Activated T-cell treated with anti-CD3 and anti-CD28 coated beads, Interleukin-2, amount 50 U/mL, for 1 hour (primary cell): ENCODE measurements around the gene C22orf15.

Source experiments
- DNase-seq: peaks from one replicate; pipeline ENCODE4 v3.0.0-alpha.2; 2020

C22orf15 gene

GRCh38 chr22:23751441-23751996 lies 11.3 kb upstream of the C22orf15 start:
- no peak for DNase-seq

DNA sequence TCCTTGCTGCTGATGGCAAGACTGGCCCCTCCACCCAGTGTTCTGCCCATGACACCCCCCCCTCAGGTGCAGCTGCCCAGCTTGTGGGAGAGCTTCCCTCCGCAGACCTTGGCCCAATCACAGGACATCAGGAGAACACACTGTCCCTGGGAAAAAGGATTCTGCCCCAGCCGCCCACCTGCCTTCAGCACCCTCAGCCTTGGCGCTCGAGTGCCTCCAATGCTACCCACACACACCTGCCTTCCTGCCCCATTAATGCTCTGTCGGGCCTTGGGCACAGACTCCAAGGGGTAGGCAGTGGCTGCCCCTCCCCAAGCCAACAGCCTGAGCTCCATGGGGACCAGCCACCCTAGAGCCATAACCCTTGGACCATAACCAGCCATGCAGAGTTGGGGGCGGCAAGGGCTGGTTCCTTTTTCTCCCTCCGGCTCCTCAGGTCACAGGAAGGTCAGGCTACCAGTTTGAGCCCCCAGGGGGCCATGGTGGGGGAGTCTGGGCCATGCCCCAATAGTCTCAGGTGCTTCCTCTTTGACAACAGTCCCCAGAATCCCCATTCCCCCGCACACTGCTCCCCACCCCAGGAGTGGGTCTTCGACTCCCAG lies 10.6 kb upstream of the C22orf15 start:
- DNase-seq = no peak

- DNase-seq = no peak
These were observed 10.0 kb upstream of the C22orf15 start for GRCh38 chr22:23752750-23753149.

DNA sequence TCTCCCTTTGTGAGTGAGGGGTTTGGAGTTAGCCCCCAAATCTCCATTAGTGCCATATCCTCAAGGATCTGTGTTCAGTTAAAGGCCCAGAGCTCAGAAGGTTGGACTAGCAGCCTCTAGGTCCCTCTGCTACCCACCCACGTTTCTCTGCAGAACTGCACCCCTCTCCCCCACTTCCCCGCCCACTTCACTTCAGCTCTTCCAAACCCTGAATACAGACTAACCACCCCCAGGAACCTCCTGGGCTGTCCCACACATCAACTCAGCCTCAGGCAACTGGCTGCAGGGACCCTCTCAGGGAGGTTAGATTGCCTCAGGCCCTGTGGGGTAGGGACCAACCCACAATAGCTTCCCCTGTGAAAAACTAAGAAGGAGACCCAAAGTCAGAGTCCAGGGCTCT lies 9.4 kb upstream of the C22orf15 start:
- no peak for DNase-seq

GRCh38 chr22:23754220-23754919 lies 8.4 kb upstream of the C22orf15 start, which contains the start of gene VPREB3:
Gene VPREB3 (minus strand): TSS chr22:23754425. CDS start chr22:23754363, 62 bp downstream.
- DNase-seq = no peak

GRCh38 chr22:23754980-23755636 lies 7.7 kb upstream of the C22orf15 start:
- DNase-seq = no peak

GRCh38 chr22:23755711-23756110 lies 7.1 kb upstream of the C22orf15 start:
- no peak for DNase-seq

DNA sequence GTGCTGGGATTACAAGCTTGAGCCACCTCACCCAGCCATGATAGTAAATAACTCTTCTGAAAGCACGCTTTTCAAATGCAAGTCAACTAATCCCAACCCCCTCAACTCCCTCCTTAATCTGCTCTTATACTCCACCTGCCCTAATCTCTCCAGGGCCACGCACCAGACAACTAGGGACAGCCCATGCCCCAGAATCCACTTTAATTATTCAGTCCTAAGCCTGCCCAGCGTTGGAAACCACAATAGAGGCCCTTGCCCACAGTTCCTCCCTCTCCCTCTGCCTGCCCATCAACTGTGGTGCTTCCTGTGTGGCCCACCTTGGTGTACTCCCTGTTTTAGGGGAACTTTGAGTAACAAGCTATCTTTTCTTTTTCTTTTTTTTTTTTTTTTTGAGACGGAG lies 5.9 kb upstream of the C22orf15 start:
- no peak for DNase-seq

- no peak for DNase-seq
These were observed 3.2 kb upstream of the C22orf15 start for GRCh38 chr22:23759566-23759965.

- DNase-seq = no peak
These were observed 2.7 kb upstream of the C22orf15 start for GRCh38 chr22:23760056-23760455.

DNA sequence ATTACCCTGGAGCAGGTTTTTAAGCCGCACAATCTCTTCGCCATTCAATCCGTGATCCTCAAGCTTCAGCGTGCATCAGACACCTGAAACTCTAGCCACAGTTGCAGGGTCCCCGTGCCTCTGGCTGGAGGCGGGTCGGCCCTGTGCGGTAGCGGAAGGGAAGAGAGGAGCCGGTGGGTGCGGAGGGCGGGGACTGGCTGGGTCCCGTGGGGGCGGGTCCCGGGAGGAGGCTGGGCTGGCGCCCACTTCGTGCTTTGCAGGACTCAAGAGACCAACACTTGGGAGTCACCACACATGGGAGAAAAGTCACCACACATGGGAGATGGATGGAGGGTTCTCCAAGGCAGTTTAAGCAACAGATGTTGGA lies 772 bp downstream of the C22orf15 start:
- DNase-seq = peak; percentile 63

GRCh38 chr22:23763954-23764353 lies 1.2 kb downstream of the C22orf15 start:
- no peak for DNase-seq

GRCh38 chr22:23764899-23765881 lies 2.4 kb downstream of the C22orf15 start:
- DNase-seq = no peak

DNA sequence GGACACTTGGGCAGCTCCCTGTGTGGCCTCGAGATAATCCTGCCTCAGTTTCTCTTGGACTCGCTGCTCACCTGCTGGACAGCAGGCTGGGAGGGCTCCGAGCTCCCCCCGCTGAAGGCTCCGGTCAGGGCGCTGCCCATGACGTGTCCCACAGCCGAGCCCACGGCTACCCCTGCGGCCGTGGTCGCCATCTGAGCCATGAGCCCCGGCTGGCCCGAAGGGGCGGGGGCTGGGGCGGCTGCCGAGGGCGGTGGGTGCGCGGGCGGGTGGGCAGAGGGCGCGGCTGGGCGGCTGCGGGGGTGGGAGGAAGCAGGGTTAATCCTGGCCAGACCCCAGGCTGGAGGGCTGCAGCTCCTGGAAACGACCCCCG lies 4.5 kb downstream of the C22orf15 start:
- DNase-seq = no peak

DNA sequence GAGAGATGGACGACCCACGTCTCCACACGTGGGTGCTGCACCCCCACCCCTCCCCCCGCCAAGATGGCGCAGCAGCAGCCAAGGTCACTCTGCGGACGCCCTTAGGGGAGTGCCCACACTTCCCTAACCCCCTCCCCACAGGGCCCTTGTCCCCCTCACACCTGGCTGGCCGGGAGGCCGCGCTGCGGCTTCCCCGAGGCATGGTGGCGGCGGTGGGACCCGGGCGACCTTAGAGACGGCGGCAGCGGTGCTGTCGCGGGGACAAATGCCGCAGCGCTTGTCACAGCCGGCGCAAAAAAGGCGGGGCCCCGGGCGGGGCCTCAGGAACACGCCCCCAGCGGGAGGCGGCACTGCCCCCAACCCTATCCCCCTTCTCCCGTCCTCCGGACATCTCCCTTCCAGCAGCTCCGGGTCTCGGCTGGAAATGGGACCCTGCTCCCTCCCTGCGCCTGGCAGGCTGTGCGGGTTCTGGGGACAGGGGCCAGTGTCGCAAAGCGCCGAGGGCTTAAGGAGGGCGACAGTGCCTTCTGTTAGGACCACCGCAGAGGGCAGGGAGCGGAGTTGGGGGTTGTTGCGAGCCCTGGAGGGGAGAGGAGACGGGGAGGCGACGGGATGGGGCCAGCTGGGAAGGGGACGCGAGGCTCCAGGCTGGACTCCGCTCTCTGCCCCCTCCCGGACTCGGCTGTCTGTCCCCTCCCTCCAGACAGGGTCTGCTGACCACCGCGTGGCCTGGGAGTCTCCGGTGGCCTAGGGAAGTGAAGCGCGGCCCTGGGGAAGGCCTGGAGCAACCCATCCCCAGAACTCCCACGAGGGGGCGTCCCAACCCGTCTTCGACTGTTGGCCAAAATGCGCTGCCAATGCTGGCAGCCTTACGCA lies 5.1 kb downstream of the C22orf15 start, which contains the start of gene CHCHD10:
CHCHD10 (minus strand) TSS at position 300 of the 876 bp plus-strand sequence; CDS start at position 202, 98 bp downstream.
- DNase-seq = peak; percentile 82

DNA sequence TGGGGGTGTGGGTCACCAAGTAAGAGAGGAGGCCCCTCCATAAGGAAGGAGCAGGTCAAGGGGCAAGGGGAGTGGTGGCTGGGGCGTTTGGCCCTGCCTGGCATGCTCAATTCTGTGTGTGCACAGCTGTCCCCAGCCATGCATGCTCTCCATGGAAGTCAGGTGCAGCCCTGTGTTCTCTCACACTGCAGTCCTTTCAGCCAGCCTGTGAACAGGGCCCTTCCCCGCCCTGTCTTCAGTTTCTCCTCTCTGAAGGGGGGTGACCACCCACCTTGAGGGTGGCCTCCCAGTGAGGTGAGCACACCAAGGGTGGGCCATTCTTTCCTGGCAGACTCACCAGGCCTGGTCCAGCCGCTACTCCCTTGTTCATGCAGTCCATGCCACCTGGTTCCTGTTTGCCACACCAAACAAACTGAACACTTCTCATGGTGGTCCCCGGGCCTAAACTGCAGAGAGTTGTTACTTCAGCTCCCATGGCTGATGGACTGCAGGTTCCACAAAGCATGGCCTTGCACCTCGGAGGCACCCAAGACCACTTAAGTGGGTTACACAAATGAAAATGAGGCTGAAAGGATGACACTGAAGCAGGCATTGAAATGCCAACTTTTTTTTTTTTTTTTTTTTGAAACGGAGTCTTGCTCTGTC lies 6.7 kb downstream of the C22orf15 start:
- no peak for DNase-seq

DNA sequence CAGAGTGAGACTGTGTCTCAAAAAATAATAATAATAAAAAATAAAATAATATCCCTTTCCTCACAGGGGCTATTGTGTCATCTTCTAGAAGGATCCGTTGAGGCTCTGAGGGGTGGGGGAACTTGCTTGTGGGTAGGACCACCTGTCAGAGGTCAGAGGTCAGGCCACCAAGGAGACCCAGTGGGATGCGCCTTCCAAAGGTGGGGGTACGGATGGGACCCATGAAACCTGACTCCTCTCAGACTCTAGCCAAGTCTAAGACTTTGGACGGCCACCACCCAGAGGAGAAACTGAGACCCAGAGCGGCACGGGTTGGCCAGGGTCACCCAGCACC lies 9.5 kb downstream of the C22orf15 start:
- DNase-seq = no peak

GRCh38 chr22:23772649-23773473 lies 10.1 kb downstream of the C22orf15 start, which contains the start of gene MMP11:
Gene MMP11 (plus strand): TSS chr22:23772849. CDS start chr22:23772871, 22 bp downstream.
- DNase-seq = peak; percentile 65

DNA sequence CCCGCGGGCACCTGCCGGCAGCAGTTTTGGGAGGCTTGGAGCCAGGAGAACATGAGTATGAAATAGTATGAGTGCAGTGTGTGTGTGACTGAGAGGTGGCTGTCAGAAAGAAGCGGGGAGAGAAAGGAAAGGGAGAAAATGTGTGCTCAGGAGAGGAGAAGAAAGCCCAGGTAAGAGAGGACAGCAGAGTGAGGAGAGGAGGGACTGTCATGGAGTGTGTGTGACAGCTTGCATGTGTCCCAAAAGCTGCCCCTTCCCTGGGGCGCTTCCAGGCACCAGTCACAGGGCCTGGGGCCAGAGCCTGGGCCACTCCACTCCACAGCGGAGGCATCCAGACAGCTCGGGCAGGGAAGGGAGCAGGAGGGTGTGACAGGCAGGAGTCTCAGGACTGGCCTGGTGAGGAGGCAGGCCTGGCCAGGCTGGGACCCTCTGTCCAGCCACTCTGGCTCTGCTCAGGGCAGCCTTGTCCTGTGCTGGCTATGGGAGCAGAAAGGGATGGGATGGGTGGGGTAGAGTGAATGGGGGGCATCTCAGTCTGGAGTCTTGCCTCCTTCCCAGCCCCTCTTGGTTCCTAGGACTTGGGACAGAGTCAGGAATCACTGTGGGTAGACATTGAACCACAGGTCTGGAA lies 10.8 kb downstream of the C22orf15 start:
- no peak for DNase-seq
